Parathyroid adenoma (tissue), 2 donors: ENCODE measurements around the gene RAPSN.

Experiments
- H2AFZ ChIP-seq: fragments of 300-600 bp; sonication (generic); one replicate; pipeline ENCODE4 v1.7.0; 2017; ENCODE audit warnings: antibody characterized with exemption, mild to moderate bottlenecking
- H3K27ac ChIP-seq: fragments of 300-600 bp; sonication (generic); one replicate; pipeline ENCODE4 v1.7.0; 2017
- H3K27me3 ChIP-seq: fragments of 300-600 bp; sonication (generic); one replicate; pipeline ENCODE4 v1.7.0; 2017; ENCODE audit warnings: low read length; ENCODE audit not compliant: control insufficient read depth, insufficient read depth
- H3K36me3 ChIP-seq: fragments of 300-600 bp; sonication (generic); one replicate; pipeline ENCODE4 v1.7.0; 2017; ENCODE audit warnings: low read length; ENCODE audit not compliant: control insufficient read depth, insufficient read depth
- H3K4me1 ChIP-seq: fragments of 300-600 bp; sonication (generic); one replicate; pipeline ENCODE4 v1.7.0; 2017; ENCODE audit warnings: control low read depth
- H3K4me2 ChIP-seq: fragments of 300-600 bp; sonication (generic); one replicate; pipeline ENCODE4 v1.7.0; 2017; ENCODE audit warnings: low read length
- H3K4me3 ChIP-seq: fragments of 300-600 bp; sonication (generic); one replicate; pipeline ENCODE4 v1.7.0; 2017; ENCODE audit warnings: low read depth, low read length
- H3K79me2 ChIP-seq: fragments of 300-600 bp; sonication (generic); one replicate; pipeline ENCODE4 v1.7.0; 2017; ENCODE audit warnings: control low read depth
- H3K9ac ChIP-seq: fragments of 300-600 bp; sonication (generic); one replicate; pipeline ENCODE4 v1.7.0; 2017; ENCODE audit warnings: mild to moderate bottlenecking
- H3K9me3 ChIP-seq: fragments of 300-600 bp; sonication (generic); one replicate; pipeline ENCODE4 v1.7.0; 2017; ENCODE audit warnings: low read length; ENCODE audit not compliant: control insufficient read depth
- TF ChIP-seq, protein P1 (sequence below): fragments of 300-600 bp; sonication (generic); IDR thresholded peaks from one replicate; pipeline ENCODE4 v1.7.0; 2017; ENCODE audit warnings: antibody characterized with exemption, mild to moderate bottlenecking
- donor health status: primary hyperparathyroidism.

The RAPSN gene

DNA sequence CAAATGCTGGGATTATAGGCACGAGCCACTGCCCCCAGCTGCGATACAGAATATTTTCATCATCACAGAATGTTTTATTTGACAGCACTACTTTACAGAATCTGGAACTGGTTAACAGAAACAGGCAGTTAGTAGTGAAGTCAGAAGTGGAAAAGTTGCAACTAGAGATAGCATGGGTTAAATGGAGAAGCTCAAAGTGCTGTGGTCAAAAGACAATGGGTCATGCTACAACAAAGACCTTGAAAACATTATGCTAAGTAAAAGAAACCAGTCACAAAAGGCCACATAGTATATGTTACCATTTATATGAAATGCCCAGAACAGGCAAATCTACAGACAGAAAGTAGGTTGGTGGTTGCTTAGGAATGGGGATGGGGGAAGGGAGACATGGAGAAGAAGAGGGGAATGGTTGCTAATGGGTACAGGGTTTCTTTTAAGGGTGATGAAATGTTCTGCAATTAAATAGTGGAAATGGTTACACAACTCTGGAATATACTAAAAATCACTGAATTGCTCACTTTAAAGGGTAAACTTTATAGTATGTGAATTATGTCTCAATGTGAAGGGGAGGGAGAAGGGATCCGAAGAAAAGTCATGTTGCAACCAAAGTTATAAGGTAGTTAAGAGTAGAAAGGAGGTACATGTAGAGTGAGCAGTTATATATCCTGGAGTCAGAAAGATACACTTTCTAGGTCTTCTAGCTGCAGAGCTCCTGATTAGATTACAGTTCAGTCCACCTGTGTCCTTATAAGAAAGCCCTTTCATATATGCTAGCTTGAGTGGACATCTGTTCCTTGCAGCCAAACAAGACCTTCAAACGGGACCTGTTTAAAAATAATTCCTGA is 46.3 kb upstream of the RAPSN start:
- no peaks in the 10 kb centered on the region for H3K36me3 ChIP-seq
- H3K4me3 ChIP-seq = peak overlapping the region; percentile 31
- H3K27me3 ChIP-seq = no peaks in the 10 kb centered on the region
- H3K9ac ChIP-seq = no peak overlapping the region
- H3K79me2 ChIP-seq = peaks cover 44% of the 10 kb centered on the region
- no peak overlapping the region for H2AFZ ChIP-seq
- H3K9me3 ChIP-seq = no peaks in the 10 kb centered on the region
- peak overlapping the region; percentile 74 for H3K4me2 ChIP-seq
- H3K27ac ChIP-seq = no peak overlapping the region
- H3K4me1 ChIP-seq = peaks cover 16% of the 10 kb centered on the region
- TF ChIP-seq, protein P1, sequence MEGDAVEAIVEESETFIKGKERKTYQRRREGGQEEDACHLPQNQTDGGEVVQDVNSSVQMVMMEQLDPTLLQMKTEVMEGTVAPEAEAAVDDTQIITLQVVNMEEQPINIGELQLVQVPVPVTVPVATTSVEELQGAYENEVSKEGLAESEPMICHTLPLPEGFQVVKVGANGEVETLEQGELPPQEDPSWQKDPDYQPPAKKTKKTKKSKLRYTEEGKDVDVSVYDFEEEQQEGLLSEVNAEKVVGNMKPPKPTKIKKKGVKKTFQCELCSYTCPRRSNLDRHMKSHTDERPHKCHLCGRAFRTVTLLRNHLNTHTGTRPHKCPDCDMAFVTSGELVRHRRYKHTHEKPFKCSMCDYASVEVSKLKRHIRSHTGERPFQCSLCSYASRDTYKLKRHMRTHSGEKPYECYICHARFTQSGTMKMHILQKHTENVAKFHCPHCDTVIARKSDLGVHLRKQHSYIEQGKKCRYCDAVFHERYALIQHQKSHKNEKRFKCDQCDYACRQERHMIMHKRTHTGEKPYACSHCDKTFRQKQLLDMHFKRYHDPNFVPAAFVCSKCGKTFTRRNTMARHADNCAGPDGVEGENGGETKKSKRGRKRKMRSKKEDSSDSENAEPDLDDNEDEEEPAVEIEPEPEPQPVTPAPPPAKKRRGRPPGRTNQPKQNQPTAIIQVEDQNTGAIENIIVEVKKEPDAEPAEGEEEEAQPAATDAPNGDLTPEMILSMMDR = no peak

DNA sequence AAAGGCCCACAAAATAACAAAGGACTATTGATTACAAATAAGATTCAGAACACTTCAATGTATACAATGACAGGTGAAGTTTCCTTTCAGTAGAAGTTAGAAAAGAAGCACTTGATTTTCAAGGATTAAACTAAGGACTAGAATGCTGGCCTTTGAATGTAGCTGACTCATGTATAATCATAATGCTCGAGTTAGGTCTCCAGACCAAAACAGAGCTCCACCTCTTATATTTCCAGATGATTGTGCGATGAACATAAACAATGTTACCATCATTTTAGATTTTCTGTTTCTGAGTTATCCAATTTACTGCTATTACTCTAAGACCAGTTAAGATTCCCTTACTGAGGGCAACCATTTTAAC is 40.4 kb upstream of the RAPSN start:
- H3K27ac ChIP-seq = peak overlapping the region; percentile 63
- H3K36me3 ChIP-seq = no peaks in the 10 kb centered on the region
- no peaks in the 10 kb centered on the region for H3K9me3 ChIP-seq
- peaks cover 28% of the 10 kb centered on the region for H3K79me2 ChIP-seq
- H2AFZ ChIP-seq = no peak overlapping the region
- H3K4me1 ChIP-seq = peaks cover 10% of the 10 kb centered on the region
- TF ChIP-seq, protein P1 = no peak
- H3K4me3 ChIP-seq = no peak overlapping the region
- no peak overlapping the region for H3K9ac ChIP-seq
- peak overlapping the region; percentile 17 for H3K4me2 ChIP-seq
- H3K27me3 ChIP-seq = no peaks in the 10 kb centered on the region

DNA sequence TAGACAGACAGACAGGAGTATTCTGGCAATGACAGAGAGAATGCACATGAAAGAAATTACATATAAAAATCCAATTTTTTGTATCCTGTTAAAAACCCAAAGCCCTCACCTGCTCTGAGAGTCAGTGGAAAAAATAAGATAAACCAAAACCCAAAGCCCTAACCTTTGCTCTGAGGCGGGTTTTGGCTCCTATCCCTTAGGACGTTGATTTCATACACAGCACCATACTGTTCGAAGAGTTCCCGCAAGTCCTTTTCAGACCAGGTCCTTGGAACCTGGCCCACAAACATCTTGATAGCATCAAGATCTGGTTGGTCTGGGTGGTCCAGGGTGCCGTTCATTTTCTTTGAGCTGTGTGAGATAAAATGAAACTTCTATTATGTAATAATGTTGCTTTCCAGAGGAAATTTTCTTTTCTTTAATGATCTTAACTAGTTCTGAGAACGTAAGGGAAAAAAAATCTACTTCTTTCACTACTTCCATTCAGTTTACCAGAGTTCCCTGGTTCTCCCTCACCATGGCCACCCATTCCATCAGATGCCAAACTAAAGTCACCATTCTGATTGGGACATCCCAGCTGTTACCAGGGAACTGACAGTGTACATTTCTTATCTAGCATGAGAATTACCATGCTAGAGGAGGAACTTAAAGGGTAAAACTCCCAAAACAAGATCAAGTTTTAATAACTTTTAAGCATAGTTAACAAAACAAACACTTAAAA is 39.9 kb upstream of the RAPSN start:
- TF ChIP-seq, protein P1 = no peak
- Histone ChIP-seq H3K4me1 (peaks cover 10% of the 10 kb centered on the region), H3K36me3 (no peaks in the 10 kb centered on the region), H3K4me2 (peak overlapping the region; percentile 17), H3K9ac (no peak overlapping the region), H3K79me2 (peaks cover 25% of the 10 kb centered on the region), H2AFZ (no peak overlapping the region), H3K27me3 (no peaks in the 10 kb centered on the region), H3K4me3 (no peak overlapping the region), H3K9me3 (no peaks in the 10 kb centered on the region), H3K27ac (peak overlapping the region; percentile 63)

DNA sequence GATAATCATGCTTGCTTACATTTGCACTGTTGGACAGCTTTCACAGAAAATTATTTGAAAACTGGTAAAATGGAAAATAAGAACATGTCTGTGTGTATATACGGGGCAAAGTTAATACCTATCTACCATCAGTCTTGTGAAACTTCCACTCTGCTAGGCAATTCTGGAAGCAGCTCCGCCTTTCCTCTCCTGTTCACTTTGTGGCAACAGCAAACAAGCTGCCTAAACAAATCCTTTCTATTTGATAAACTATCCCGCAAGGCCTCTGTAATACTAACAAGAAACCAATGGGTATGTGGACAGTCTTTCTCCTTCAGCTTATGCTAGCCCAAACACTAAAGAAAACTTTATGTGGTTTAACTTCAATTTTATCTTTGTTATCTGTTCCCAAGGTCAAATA is 39.2 kb upstream of the RAPSN start:
- H3K36me3 ChIP-seq = no peaks in the 10 kb centered on the region

More for the DNA sequence above, 39.2 kb upstream of the RAPSN start:
- H3K27ac ChIP-seq = peak overlapping the region; percentile 63
- H3K4me2 ChIP-seq = no peak overlapping the region
- no peak overlapping the region for H2AFZ ChIP-seq
- H3K4me1 ChIP-seq = peaks cover 10% of the 10 kb centered on the region
- H3K4me3 ChIP-seq = no peak overlapping the region
- no peaks in the 10 kb centered on the region for H3K9me3 ChIP-seq
- TF ChIP-seq, protein P1 = no peak
- H3K27me3 ChIP-seq = no peaks in the 10 kb centered on the region
- no peak overlapping the region for H3K9ac ChIP-seq
- H3K79me2 ChIP-seq = peaks cover 20% of the 10 kb centered on the region
